ENCODE data around the gene EEFSEC. TPM values are rescaled to one million over a fixed set of nuclear protein-coding genes. Genes with fewer than 3 reads are reported as not detected.

Gene EEFSEC
- total RNA-seq, 1 experiment from 2014 or later: 9.5 TPM

DNA sequence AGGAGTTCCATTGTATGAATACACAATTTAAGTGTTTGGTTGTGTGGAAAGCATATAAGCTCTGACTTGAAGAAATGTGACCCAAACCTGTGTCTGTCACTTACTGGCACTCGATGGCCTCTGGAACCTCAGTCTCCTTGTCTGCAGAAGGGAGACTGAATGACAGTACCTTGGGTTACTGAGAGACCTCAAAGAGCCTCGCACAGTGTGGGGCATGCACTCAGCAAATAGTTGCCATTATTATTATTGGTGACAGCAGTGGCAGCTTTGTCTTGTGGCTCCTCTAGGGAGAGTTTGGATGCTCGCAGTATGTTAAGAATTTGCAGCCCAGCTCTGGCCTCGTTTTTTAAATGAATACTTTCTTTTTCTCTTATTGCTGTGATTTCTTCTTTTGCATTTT is 43.4 kb downstream of the EEFSEC start:
- Histone ChIP-seq H2AK5ac (ENCODE audit: insufficient read length, low read length) (no peak overlapping the region), H2BK5ac (ENCODE audit: insufficient read length, low read length) (no peak overlapping the region), H3K4me1 (ENCODE audit: insufficient read depth, low read length) (peaks cover 5% of the 10 kb centered on the region; the same call in 1 of the 2 replicates), H4K20me1 (ENCODE audit: control insufficient read depth, insufficient read depth, insufficient read length) (no peaks in the 10 kb centered on the region), H3K9ac (ENCODE audit: extremely low read depth, insufficient read length, low read length) (no peak overlapping the region), H3K4me2 (ENCODE audit: insufficient read depth, insufficient read length, low read length) (no peak overlapping the region), H3K56ac (ENCODE audit: insufficient read length, low read depth, low read length) (no peak overlapping the region), H3K79me1 (ENCODE audit: insufficient read depth, low read depth, low read length, poor library complexity, severe bottlenecking) (no peaks in the 10 kb centered on the region), H4K5ac (ENCODE audit: insufficient read length, low read depth, low read length) (no peak overlapping the region), H3K27ac (ENCODE audit: insufficient read length, low read depth, low read length) (no peak overlapping the region), H3K27me3 (ENCODE audit: insufficient read depth, low read length) (no peaks in the 10 kb centered on the region), H4K91ac (ENCODE audit: insufficient read length, low read depth, low read length) (no peak overlapping the region), H2BK15ac (ENCODE audit: low read depth, low read length) (no peak overlapping the region), H3K9me3 (ENCODE audit: control insufficient read depth, low read depth, low read length) (no peaks in the 10 kb centered on the region), H3K79me2 (ENCODE audit: insufficient read depth, low read length) (no peaks in the 10 kb centered on the region), H2BK20ac (ENCODE audit: low read depth, low read length, poor library complexity, severe bottlenecking) (no peak overlapping the region), H3K18ac (ENCODE audit: insufficient read length, low read depth, low read length) (no peak overlapping the region), H2BK120ac (ENCODE audit: low read depth, low read length, poor library complexity, severe bottlenecking) (no peak overlapping the region), H2BK12ac (ENCODE audit: insufficient read length, low read depth, low read length) (no peak overlapping the region), H3K4ac (ENCODE audit: low read depth, low read length) (no peak overlapping the region), H3K23me2 (ENCODE audit: insufficient read length, low read depth, low read length, poor library complexity, severe bottlenecking) (no peaks in the 10 kb centered on the region), H3T11ph (ENCODE audit: low read length) (no peak overlapping the region), H3K14ac (ENCODE audit: insufficient read depth, low read length) (no peak overlapping the region), H4K8ac (replicated peaks; ENCODE audit: insufficient read length, low read depth, low read length) (no peak overlapping the region), H3K23ac (ENCODE audit: insufficient read length, low read depth, low read length) (no peak overlapping the region), H2AFZ (ENCODE audit: low read length) (no peak overlapping the region)
- Mint-ChIP-seq H3K36me3 (ENCODE audit: insufficient read depth in 1 of 3, low read depth in 3 of 3) (no peaks in the 10 kb centered on the region), H3K9me3 (no peaks in the 10 kb centered on the region), H3K4me3 (no peak overlapping the region), H3K27ac (no peak overlapping the region; a peak in 1 of 7 replicates), H3K27me3 (ENCODE audit: low read depth) (no peaks in the 10 kb centered on the region; the same call in 1 of the 2 replicates), H3K4me1 (peaks cover 32 to 44% of the 10 kb centered on the region in 2 experiments)
- no peak for TF ChIP-seq CTCF (conservative IDR thresholded peaks at IDR 0.05)
- no CpG with 5 or more reads among the region's 4 CpGs for WGBS (ENCODE audit: extremely low coverage, insufficient read length, low lambda C conversion rate)
- no peak for DNase-seq
